ENCODE data around the gene WDR72.
"Not testable (repeated sequence)": the region's sequence is repeated elsewhere in the genome, so short reads cannot be mapped to it uniquely, and the experiment has no call there.

The WDR72 gene

DNA sequence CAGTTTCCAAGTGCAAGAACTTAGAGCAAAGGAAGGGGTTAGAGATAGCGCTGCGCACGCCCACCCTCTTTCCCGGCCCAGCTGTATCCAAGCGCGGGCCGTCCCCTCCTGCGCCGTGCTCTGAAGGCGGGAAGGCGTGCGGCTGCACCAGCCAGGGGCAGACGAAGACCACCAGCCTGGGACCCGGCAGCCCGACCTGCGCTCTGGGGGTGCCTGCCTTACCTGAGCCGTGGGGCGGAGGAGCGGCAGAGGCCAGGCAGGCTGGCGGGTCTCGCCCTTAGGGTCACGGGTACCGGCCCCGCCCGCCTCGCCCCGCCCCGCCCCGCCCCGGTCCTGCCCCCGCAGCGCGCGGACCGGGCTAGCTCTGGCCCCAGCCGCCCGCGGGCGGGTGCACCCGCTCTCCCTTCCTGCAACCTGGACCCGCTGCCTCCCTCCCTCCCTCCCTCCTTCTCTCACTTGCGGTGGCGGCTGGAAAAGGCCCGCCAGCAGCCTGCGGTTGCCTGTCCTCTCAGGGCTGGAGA lies at the start of gene WDR72:
Gene WDR72, minus strand, starts transcription at position 253 of the 521 bp plus-strand sequence. CDS start 26,514 bp downstream, outside the sequence.
- TF ChIP-seq CTCF (conservative IDR thresholded peaks at IDR 0.05), result no peak
- H3K27ac ChIP-seq, result no peak within 1 kb of the TSS

DNA sequence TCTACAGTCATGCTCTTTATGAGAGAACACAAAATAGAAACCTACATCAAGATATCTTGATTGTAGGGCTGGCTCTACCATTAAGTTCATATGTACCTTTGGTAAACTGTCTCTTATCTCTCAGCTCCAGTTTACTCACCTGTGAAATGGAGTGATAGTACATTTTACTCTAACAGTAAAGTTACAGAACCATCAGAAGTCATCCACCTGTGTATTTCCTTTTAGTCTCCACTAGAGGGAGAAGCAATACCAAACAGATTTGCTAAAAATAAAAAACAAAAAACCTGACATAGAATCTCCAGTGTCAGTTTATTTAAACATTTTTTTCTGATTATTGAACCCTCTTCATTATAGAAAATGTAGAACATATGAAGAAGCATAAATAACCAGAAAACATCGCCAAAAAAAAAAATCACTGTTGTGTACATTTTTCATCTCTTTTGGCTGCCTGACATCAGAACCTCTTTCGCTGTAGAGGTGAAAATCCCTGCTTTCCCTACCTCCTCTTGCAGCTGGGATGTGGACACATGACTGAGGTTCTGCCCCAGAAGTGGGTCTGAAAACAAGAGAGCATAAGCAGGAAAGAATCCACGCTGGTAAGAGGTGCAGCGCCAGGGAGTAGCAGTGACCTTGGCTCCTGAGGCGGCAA lies 48.7 kb upstream of the WDR72 start:
- no peak overlapping the region for H3K27ac ChIP-seq
- peak; percentile 83 for TF ChIP-seq CTCF (conservative IDR thresholded peaks at IDR 0.05)

- H3K27ac ChIP-seq, result no peak overlapping the region
- TF ChIP-seq CTCF (conservative IDR thresholded peaks at IDR 0.05), result no peak
These were observed 48.0 kb upstream of the WDR72 start for GRCh38 chr15:53807501-53807900.

GRCh38 chr15:53802672-53803071 lies 43.2 kb upstream of the WDR72 start:
- H3K27ac ChIP-seq, result no peak overlapping the region
- no peak for TF ChIP-seq CTCF (conservative IDR thresholded peaks at IDR 0.05)

DNA sequence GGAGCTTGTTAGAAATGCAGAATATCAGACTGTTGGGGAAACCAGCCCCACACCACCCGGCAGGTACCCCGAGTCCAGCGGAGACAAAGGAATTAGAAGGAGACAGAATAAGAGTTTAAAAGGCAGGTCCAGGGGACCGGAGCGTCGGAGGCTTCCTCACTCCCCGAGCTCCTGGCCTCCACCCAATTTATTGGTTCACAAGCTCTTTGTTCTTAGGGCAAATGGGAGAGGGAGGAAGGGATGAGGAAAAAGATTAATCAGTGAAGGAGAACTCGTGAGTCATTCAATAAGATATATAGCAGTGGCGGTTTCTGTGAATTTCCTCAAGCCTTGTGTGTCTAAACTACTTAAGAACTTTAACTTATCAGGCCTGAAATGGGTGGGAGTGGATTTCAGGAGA lies 32.1 kb upstream of the WDR72 start:
- TF ChIP-seq CTCF (conservative IDR thresholded peaks at IDR 0.05), result no peak
- H3K27ac ChIP-seq, result no peak overlapping the region

DNA sequence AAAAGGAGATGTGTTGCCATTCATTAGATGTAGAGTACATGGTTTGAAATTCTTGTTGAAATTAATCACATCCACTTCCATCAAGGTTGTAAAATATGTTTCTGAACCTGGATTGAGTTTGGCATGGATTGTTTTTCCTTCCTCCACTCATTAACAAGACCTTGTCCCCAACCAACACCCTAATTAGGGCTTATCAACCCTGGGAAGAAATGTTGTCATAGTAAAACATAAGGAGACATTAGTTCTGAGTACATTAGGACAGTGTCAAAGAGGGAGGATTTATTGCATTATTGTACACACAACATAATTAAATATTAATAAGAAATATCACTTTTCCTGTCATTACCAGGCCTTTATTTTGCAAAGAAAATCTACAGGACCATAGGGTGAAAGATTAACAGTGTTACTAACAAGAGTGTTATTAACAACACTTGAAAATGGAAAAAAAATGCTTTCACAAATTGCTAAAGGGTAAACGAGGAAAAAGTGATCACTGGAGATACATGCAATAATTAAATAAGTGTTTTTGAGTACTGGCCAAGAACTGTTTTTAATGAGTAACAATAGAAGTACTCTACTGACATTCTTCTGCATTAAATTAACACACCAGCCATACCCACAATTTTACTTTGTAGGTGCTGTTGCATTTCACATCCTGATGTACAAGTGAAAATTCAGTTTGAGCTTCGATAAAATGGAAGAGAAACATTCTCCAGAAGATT lies 30.4 kb upstream of the WDR72 start:
- TF ChIP-seq CTCF (conservative IDR thresholded peaks at IDR 0.05), result no peak

GRCh38 chr15:53786401-53786800 lies 26.9 kb upstream of the WDR72 start:
- no peak for TF ChIP-seq CTCF (conservative IDR thresholded peaks at IDR 0.05)
- no peak overlapping the region for H3K27ac ChIP-seq

More for the DNA sequence above, 30.4 kb upstream of the WDR72 start:
- H3K27ac ChIP-seq, result no peak overlapping the region

DNA sequence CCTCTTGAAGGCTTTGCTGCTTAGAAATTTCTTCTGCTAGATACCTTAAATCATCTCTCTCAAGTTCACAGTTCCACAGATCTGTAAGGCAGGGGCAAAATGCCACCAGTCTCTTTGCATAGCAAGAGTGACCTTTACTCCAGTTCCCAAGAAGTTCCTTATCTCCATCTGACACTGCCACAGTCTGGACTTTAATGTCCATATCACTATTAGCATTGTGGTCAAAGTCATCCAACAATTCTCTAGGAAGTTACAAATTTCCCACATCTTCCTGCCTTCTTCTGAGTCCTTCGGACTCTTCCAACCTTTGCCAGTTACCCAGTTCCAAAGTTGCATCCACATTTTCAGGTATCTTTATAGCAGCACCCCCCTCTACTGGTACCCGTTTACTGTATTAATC lies 25.8 kb upstream of the WDR72 start:
- H3K27ac ChIP-seq, result not testable (repeated sequence)
